HCT116 (cell line): ENCODE results near the gene RNF130.

Source experiments
- CTCF ChIP-seq, 3 experiments: fragments of 200-600 bp in 1 of 3; sonication (generic) in 1 of 3; IDR thresholded peaks in 2 of 3; conservative IDR thresholded peaks in 1 of 3; 2 replicates each; pipeline ENCODE4 v1.5.1; 2012 to 2017; ENCODE audit warnings: low read depth in 2 of 3, low read length in 2 of 3, antibody characterized with exemption in 1 of 3, borderline replicate concordance in 1 of 3, control low read depth in 1 of 3, mild to moderate bottlenecking in 1 of 3, mixed read lengths in 1 of 3, mixed run types in 1 of 3, moderate library complexity in 1 of 3; ENCODE audit not compliant: insufficient read depth in 1 of 3
- EZH2phosphoT487 ChIP-seq: fragments of 200-600 bp; IDR thresholded peaks from 2 replicates; pipeline ENCODE4 v1.6.1; 2018; ENCODE audit warnings: antibody characterized with exemption, borderline replicate concordance
- MAX ChIP-seq: IDR thresholded peaks from 2 replicates; pipeline ENCODE4 v1.6.1; 2012
- REST ChIP-seq: IDR thresholded peaks from 2 replicates; pipeline ENCODE4 v1.6.1; 2012; ENCODE audit warnings: low read depth
- YY1 ChIP-seq: IDR thresholded peaks from 2 replicates; pipeline ENCODE4 v1.6.1; 2011; ENCODE audit warnings: low read length, low read depth, moderate library complexity, mild to moderate bottlenecking; ENCODE audit not compliant: insufficient replicate concordance; ENCODE audit errors: extremely low read depth

GRCh38 chr5:179975713-179976134, 95.8 kb downstream of the RNF130 start:
- no peak for TF ChIP-seq EZH2phosphoT487
- no peak for TF ChIP-seq MAX
- no peak for TF ChIP-seq REST
- TF ChIP-seq CTCF (IDR thresholded peaks at IDR 0.05 in 2 of 3, conservative IDR thresholded peaks at IDR 0.05 in 1 of 3; ENCODE audit: borderline replicate concordance in 1 of 3, insufficient read depth in 1 of 3, low read depth in 2 of 3, low read length in 2 of 3): no peak
- no peak for TF ChIP-seq YY1
